IgD-negative memory B cell (primary cell): ENCODE data around the gene CABP2. TPM values are rescaled to one million over a fixed set of nuclear protein-coding genes. Genes with fewer than 3 reads are reported as not detected.
"Not testable (repeated sequence)": the region's sequence is repeated elsewhere in the genome, so short reads cannot be mapped to it uniquely, and the experiment has no call there.

Experiments used
- H3K27ac Mint-ChIP-seq, 3 donors: one replicate each; pipeline ENCODE4 v1.8.0; 2020 to 2022; ENCODE audit warnings: mild to moderate bottlenecking in 3 of 3, mixed read lengths in 3 of 3, moderate library complexity in 1 of 3
- H3K27me3 Mint-ChIP-seq: one replicate; pipeline ENCODE4 v1.8.0; 2021; ENCODE audit warnings: mixed read lengths
- H3K36me3 Mint-ChIP-seq: one replicate; pipeline ENCODE4 v1.8.0; 2020; ENCODE audit warnings: mild to moderate bottlenecking, mixed read lengths
- H3K4me1 Mint-ChIP-seq, 3 donors: one replicate each; pipeline ENCODE4 v1.8.0; 2020 to 2022; ENCODE audit warnings: mixed read lengths in 3 of 3, mild to moderate bottlenecking in 1 of 3
- H3K4me3 Mint-ChIP-seq, 4 donors: one replicate each; pipeline ENCODE4 v1.8.0; 2020 to 2022; ENCODE audit warnings: mild to moderate bottlenecking in 4 of 4, mixed read lengths in 4 of 4, moderate library complexity in 3 of 4
- H3K9me3 Mint-ChIP-seq, 3 donors: one replicate each; pipeline ENCODE4 v1.8.0; 2020 to 2021; ENCODE audit warnings: mixed read lengths in 3 of 3, mild to moderate bottlenecking in 1 of 3
- polyA plus RNA-seq: library from polyadenylated mRNA; unstranded; fragments of 300-500 nt; fragmentation: Illumina TruSeq; gene quantifications from one replicate; pipeline ENCODE4 v1.2.3, GENCODE V29; 2021

Gene CABP2
- polyA plus RNA-seq, 1 donor from 2014 or later: not detected

DNA sequence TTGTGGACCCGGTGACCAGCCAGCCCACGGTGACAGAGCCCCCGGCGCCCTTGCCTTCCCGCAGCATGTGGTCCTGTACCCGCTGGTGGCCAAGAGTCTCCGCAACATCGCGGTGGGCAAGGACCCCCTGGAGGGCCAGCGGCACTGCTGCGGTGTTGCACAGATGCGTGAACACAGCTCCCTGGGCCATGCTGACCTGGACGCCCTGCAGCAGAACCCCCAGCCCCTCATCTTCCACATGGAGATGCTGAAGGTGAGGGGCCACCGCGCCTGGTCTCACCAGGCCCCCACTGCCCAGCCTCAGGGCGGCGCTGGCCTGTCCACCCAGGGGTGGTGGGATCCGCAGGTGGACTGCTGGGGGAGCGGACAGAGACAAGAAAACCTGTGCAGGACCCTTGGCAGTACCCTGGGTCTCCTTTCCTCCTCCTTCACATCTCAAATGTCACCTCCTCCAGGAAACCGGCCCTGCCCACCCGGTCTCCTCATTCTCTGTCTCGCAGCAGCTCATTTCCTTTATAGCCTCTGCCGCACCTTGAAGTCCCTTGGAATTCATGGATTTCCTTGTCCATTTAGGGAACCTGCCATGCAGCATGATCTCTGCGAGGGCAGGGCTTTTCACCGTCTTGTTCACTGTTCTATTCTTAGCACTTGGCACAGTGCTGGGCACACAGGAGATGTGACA, 33.9 kb downstream of the CABP2 start:
- H3K9me3 Mint-ChIP-seq: no peaks in the 10 kb centered on the region
- peak overlapping the region in 1 of 4 donors; percentile 35 for H3K4me3 Mint-ChIP-seq
- peaks cover 25 to 32% (median 31%) of the 10 kb centered on the region in 3 donors for H3K4me1 Mint-ChIP-seq

DNA sequence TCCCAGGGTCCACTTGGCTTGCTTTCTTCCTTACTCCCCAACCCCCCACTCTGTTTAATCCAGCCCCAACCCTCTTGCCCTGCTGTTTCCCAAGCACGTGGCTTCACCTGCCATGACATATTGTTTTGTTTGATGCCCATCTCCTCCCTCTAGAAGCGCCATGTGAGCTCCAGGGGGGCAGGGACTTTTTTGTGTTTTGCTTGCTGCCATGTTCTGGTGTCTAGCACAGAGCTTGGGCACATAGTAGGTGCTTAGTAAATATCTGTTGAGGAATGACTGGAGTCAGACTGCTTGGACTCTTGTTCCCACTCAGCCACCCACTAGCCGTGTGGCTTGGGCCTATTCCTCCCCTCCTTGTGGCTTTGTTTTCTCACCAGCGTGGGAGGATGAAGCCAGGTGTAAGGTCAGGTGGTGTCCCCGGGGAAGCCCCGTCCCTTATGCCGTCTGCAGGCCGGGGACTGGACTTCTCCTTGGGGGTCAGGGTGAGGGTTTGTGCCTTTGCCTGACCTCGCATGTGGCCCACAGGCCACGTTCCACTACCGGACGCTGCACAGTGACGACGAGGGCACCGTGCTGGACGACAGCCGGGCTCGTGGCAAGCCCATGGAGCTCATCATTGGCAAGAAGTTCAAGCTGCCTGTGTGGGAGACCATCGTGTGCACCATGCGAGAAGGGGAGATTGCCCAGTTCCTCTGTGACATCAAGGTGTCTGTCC, 36.6 kb downstream of the CABP2 start:
- Mint-ChIP-seq H3K36me3 (peaks cover 4% of the 10 kb centered on the region), H3K27ac (peak overlapping the region; percentile 81 to 98 (median 85)), H3K9me3 (no peaks in the 10 kb centered on the region), H3K4me3 (peak overlapping the region; percentile 54 to 92 (median 87)), H3K4me1 (peaks cover 40 to 46% (median 43%) of the 10 kb centered on the region in 3 donors), H3K27me3 (no peaks in the 10 kb centered on the region)

More for the DNA sequence above, 33.9 kb downstream of the CABP2 start:
- peaks cover 4% of the 10 kb centered on the region for H3K36me3 Mint-ChIP-seq
- no peaks in the 10 kb centered on the region for H3K27me3 Mint-ChIP-seq
- no peak overlapping the region for H3K27ac Mint-ChIP-seq

DNA sequence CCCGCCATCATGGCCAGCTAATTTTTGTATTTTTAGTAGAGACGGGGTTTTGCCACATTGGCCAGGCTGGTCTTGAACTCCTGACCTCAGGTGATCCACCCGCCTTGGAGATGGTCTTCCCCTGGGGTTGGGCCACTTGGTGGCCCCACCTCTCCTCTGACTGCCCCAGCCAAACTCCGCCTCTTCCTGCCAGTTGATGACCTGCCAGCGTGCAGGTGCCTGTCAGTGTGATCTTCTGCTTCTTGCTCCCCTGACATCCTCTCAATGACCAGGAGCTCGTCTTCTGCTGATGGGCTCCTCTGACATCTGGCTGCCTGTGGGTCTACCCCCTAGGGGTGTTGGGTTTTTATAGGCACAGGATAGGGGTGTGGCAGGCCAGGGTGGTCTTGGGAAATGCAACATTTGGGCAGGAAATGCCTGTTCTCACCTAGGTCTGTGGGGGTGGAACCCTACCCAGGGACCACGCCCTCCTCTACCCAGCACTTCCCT, 37.3 kb downstream of the CABP2 start:
- H3K27ac Mint-ChIP-seq: peak overlapping the region; percentile 81 to 98 (median 85)
- peaks cover 40 to 46% (median 43%) of the 10 kb centered on the region in 3 donors for H3K4me1 Mint-ChIP-seq
- H3K4me3 Mint-ChIP-seq: peak overlapping the region; percentile 49 to 92 (median 87)

DNA sequence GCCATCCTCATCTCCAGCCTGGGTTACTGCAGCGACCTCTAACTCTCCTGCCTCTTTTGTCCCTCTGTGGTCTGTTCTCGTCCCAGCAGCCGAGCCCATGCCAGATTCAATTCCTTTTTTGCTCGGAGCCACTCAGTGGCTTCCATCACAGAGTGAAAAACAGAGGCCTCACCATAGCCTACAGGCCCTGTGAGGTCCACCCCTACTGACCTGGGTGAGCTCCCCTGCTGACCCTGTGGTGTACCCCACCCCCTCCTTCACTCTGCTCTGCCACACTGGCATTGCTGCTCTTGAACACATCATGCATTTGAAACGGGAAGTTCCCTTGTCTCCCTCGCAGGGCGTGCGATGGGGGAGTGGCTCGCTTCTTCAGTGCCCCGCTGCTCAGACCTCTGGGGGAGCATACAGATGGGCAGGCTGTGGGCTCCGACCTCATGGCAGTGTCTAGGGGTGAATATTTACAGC, 38.4 kb downstream of the CABP2 start:
- peaks cover 4% of the 10 kb centered on the region for H3K36me3 Mint-ChIP-seq
- H3K9me3 Mint-ChIP-seq: no peaks in the 10 kb centered on the region
- H3K27me3 Mint-ChIP-seq: no peaks in the 10 kb centered on the region
- H3K4me3 Mint-ChIP-seq: peak overlapping the region; percentile 92 to 98 (median 98)
- H3K4me1 Mint-ChIP-seq: peaks cover 40 to 46% (median 43%) of the 10 kb centered on the region in 3 donors
- peak overlapping the region; percentile 91 to 100 (median 94) for H3K27ac Mint-ChIP-seq

More for the DNA sequence above, 37.3 kb downstream of the CABP2 start:
- not testable (repeated sequence) for H3K27me3 Mint-ChIP-seq, H3K36me3 Mint-ChIP-seq, H3K9me3 Mint-ChIP-seq

DNA sequence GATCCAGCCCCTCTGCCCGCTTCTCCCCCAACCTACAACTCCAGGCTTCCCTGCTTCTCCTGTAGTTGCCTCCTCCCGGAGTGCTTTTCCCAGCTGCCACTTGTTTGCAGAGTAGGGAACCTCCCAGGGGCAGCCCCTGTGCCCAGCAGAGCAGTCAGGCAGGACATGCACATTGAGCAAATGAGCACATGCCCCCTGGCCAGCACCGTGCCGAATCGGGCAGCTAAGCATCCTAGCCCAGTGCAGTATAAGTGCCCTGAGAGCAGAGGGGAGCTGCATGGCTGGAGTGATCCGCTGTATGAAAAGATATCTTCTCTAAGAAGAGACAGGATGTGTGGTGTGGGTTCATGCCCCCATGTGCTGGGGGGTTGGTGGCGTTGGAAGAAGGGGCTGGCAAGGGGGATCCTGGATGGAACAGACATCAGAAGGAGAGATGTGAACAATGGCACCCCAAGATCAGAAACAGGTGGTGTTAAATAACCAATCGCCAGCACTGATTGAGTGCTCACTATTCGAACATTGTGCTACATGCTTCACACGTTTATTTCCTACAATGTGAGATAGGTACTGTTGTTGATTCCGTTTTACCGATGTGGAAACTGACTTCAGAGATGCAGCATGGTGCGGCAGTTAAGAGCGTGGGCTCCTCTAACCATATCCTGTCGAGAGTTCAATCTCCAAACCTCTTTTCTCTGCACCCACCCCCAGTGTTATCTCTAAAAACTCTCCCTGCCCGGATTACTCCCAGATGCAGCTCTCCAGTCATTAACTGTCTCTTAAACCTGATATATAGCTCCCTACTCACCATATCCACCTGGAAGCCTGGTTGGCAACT, 39.2 kb downstream of the CABP2 start:
- Mint-ChIP-seq H3K27ac (peak overlapping the region; percentile 91 to 100 (median 94)), H3K4me3 (peak overlapping the region; percentile 92 to 98 (median 98)), H3K27me3 (no peaks in the 10 kb centered on the region), H3K9me3 (no peaks in the 10 kb centered on the region), H3K4me1 (peaks cover 36 to 46% (median 41%) of the 10 kb centered on the region in 3 donors), H3K36me3 (peaks cover 4% of the 10 kb centered on the region)

DNA sequence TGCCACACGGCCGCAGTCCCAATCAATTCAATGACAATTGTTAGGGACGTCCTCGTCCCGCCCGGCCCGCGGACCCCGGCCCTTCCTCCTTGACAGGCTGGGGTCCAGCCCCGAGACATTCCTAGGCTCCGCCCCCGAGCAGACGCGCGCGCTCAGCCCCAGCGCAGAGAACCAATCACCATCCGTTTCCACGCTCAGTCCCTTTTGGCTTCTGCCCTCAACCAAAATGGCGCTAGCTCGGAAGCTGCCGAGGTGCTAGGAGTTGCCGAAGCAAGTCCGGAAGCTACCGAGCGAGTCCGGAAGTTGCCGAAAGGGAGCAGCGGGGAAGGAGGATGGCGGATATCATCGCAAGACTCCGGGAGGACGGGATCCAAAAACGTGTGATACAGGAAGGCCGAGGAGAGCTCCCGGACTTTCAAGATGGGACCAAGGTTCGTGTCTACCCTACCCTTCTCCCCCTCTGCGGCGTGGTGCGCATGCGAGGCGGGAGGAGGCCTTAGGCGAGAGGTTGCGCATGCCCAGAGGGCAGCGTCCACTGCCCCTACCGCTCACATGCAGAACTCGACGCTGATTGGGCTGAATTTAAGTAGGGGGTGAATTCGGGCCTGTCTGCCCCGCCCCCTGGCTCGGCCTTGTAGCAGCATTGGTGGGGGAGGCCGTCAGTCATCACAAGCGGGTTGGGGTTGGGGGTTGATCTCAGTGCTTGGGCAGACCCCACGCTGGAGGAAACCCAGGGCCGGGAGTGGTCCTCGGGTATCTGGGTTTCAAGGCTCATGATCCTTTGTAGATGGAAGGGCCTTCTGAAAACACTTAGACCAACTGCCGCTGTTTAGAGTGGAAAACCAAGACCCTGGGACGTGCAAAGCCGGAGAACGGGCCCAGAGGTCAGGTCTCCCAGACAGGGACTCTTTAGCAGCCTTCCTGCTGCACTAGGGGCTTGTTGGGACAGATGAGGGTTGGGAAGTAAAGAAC, 40.1 kb downstream of the CABP2 start, which contains the start of gene AIP:
AIP (plus strand) TSS at position 200 of the 972 bp plus-strand sequence; CDS start at position 333, 133 bp downstream.
- peaks cover 36 to 46% (median 41%) of the 10 kb centered on the region in 3 donors for H3K4me1 Mint-ChIP-seq
- peak within 1 kb of the TSS; percentile 91 to 100 (median 97) for H3K27ac Mint-ChIP-seq
- no peaks in the 10 kb centered on the region for H3K9me3 Mint-ChIP-seq
- no peaks in the 10 kb centered on the region for H3K27me3 Mint-ChIP-seq
- peak within 1 kb of the TSS; percentile 92 to 98 (median 98) for H3K4me3 Mint-ChIP-seq
- H3K36me3 Mint-ChIP-seq: peaks cover 4% of the 10 kb centered on the region

DNA sequence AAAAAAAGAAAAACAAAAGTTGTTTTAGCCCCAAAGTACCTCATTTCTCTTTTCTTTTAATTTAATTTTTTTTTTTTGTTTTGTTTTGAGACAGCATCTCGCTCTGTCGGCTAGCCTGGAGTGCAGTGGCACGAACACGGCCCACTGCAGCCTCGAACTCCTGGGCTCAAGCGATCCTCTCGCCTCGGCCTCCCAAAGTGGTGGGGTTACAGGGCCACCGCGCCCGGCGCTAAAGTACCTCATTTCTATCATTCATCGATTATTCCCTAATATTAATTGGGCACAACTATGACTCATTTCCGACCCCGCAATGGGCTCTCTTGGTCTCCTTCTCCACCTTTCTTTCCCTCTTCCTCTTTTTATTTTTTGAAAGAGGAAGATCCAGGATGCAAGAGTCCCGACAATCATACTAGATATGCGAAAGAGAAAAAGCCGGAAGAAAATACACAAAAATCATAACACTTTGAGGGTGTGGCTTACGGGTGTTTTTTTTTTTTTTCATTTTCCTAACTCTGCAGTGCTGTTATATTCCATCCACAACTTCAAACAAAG, 40.9 kb downstream of the CABP2 start:
- H3K27me3 Mint-ChIP-seq: no peaks in the 10 kb centered on the region
- peak overlapping the region; percentile 91 to 100 (median 97) for H3K27ac Mint-ChIP-seq
- H3K36me3 Mint-ChIP-seq: peaks cover 2% of the 10 kb centered on the region
- H3K4me3 Mint-ChIP-seq: peak overlapping the region; percentile 92 to 98 (median 98)
- no peaks in the 10 kb centered on the region for H3K9me3 Mint-ChIP-seq
- H3K4me1 Mint-ChIP-seq: peaks cover 35 to 38% (median 36%) of the 10 kb centered on the region in 3 donors

DNA sequence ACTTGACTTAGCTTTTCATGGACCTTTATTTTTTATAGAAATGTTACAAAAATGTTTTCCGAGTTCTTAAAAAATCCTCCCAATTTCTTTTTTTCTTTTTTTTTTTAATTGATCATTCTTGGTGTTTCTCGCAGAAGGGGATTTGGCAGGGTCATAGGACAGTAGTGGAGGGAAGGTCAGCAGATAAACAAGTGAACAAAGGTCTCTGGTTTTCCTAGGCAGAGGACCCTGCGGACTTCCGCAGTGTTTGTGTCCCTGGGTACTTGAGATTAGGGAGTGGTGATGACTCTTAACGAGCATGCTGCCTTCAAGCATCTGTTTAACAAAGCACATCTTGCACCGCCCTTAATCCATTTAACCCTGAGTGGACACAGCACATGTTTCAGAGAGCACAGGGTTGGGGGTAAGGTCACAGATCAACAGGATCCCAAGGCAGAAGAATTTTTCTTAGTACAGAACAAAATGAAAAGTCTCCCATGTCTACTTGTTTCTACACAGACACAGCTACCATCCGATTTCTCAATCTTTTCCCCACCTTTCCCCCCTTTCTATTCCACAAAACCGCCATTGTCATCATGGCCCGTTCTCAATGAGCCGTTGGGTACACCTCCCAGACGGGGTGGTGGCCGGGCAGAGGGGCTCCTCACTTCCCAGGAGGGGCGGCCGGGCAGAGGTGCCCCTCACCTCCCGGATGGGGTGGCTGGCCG, 45.7 kb downstream of the CABP2 start:
- H3K4me3 Mint-ChIP-seq, H3K27me3 Mint-ChIP-seq, H3K27ac Mint-ChIP-seq, H3K9me3 Mint-ChIP-seq, H3K36me3 Mint-ChIP-seq, H3K4me1 Mint-ChIP-seq: not testable (repeated sequence)

DNA sequence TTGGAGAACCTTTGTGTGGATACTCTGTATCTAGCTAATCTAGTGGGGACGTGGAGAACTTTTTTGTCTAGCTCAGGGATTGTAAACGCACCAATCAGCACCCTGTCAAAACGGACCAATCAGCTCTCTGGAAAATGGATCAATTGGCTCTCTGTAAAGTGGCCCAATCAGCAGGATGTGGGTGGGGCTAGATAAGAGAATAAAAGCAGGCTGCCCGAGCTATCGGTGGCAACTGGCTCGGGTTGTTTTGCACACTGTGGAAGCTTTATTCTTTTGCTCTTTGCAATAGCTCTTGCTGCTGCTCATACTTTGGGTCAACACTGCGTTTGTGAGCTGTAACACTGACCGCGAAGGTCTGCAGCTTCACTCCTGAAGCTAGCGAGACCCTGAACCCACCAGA, 46.6 kb downstream of the CABP2 start:
- H3K27ac Mint-ChIP-seq, H3K27me3 Mint-ChIP-seq, H3K9me3 Mint-ChIP-seq, H3K36me3 Mint-ChIP-seq, H3K4me3 Mint-ChIP-seq, H3K4me1 Mint-ChIP-seq: not testable (repeated sequence)

DNA sequence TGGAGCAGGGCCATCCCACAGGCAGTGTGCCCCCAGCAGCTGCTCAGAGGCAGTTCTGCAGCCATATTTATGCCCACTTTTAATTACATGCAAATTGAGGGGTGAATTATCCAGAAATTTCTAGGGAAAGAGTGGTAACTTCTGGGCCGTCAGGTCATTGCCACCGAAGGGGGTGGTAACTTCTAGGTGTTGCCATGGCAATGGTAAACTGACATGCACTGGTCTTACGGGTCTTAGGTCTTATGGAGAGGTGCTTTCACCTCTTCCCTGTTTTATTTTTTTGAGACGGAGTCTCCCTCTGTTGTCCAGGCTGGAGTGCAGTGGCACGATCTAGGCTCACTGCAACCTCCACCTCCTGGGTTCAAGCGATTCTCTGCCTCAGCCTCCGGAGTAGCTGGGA, 50.4 kb downstream of the CABP2 start:
- Mint-ChIP-seq H3K4me3 (peak overlapping the region in 2 of 4 donors; percentile 7 to 68), H3K9me3 (no peaks in the 10 kb centered on the region), H3K27me3 (no peaks in the 10 kb centered on the region), H3K36me3 (no peaks in the 10 kb centered on the region), H3K27ac (peak overlapping the region in 1 of 3 donors; percentile 58), H3K4me1 (peaks cover 0 to 11% (median 4%) of the 10 kb centered on the region in 3 donors)

DNA sequence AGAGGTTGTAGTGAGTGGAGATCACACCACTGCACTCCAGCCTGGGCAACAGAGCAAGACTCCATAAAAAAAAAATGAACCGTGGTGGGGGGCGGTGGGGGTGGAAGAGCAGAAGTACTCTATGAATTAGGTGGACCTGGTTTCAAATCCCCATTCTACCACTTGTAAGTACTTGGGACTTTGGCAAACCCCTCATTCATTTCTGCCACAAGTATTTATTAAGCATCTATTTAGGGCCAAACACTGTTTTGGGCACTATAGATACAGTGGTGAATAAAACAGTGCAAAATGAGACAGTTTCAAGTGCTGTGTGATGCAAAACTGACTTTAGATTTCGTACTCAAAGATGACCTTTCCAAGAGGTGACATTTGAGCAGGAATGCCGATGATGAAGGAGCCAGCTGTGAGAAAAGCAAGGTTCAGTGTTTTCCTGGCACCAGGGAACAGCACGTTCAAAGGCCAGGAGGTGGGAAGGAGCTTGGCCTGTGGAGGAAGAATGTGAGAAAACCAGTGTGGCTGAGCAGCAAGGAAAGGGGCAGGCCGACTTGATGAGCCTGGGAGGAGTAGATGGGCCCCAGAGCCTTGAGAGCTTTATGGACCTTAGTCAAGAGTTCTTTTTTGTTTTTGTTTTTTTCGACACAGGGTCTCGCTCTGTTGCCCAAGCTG, 52.8 kb downstream of the CABP2 start:
- no peaks in the 10 kb centered on the region for H3K27me3 Mint-ChIP-seq
- H3K4me3 Mint-ChIP-seq: peak overlapping the region in 3 of 4 donors; percentile 38 to 85 (median 83)
- no peaks in the 10 kb centered on the region for H3K36me3 Mint-ChIP-seq
- H3K27ac Mint-ChIP-seq: peak overlapping the region in 1 of 3 donors; percentile 56
- H3K9me3 Mint-ChIP-seq: no peaks in the 10 kb centered on the region
- peaks cover under 1 to 16% (median 8%) of the 10 kb centered on the region in 3 donors for H3K4me1 Mint-ChIP-seq

DNA sequence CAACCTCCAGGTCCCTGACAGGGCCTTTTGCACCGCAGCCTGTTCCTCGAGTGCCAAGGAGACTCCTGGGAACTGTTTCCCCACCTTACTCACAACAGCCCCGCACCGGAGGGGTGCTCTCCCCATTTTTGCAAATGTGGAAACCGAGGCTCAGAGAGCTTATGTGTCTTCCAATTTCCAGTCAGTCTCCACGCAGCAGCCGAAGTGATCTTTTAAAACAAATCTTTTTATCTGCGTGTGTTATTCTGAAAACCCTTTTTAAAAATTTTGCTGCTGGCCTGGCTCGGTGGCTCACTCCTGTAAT, 53.8 kb downstream of the CABP2 start:
- Mint-ChIP-seq H3K27ac (peak overlapping the region in 2 of 3 donors; percentile 56 to 93), H3K4me3 (peak overlapping the region; percentile 82 to 96 (median 84)), H3K9me3 (no peaks in the 10 kb centered on the region), H3K4me1 (peaks cover 9 to 20% (median 15%) of the 10 kb centered on the region in 3 donors), H3K27me3 (no peaks in the 10 kb centered on the region), H3K36me3 (no peaks in the 10 kb centered on the region)
